Heart left ventricle (tissue), 16 donors: ENCODE data around the gene ZNF277. TPM values are rescaled to one million over a fixed set of nuclear protein-coding genes. Genes with fewer than 3 reads are reported as not detected.
A peak's percentile ranks its signal among the peaks of the same experiment; 100 is the strongest.

Experiments
- ATAC-seq, 4 donors: fragments of 200-7000 bp; cut with Tn5 transposase; one replicate each; pipeline ENCODE4 v1.9.1; 2020 to 2022; ENCODE audit warnings: moderate library complexity in 4 of 4, mild to moderate bottlenecking in 3 of 4, moderate number of reproducible peaks in 1 of 4
- DNase-seq, 5 donors: peaks; one replicate each; pipeline ENCODE4 v3.0.0-alpha.2; 2020
- H3K27ac ChIP-seq, 12 donors: fragments of 200-600 bp; sonication (generic) in 4 of 12; one replicate each; pipeline versions ENCODE4 v1.5.0 to v1.8.0; 2016 to 2022; ENCODE audit warnings: mild to moderate bottlenecking in 2 of 12
- H3K27me3 ChIP-seq, 9 donors: fragments of 200-600 bp; sonication (generic) in 2 of 9; one replicate each; pipeline versions ENCODE4 v1.5.1 to v1.8.0; 2016 to 2022; ENCODE audit warnings: mild to moderate bottlenecking in 3 of 9
- H3K36me3 ChIP-seq, 9 donors: fragments of 200-600 bp; sonication (generic) in 2 of 9; one replicate each; pipeline versions ENCODE4 v1.5.0 to v1.8.0; 2018 to 2022; ENCODE audit warnings: mild to moderate bottlenecking in 2 of 9
- H3K4me1 ChIP-seq, 12 donors: fragments of 200-600 bp; sonication (generic) in 4 of 12; one replicate each; pipeline versions ENCODE4 v1.5.0 to v1.8.0; 2016 to 2022; ENCODE audit warnings: mild to moderate bottlenecking in 3 of 12
- H3K4me3 ChIP-seq, 12 donors: fragments of 200-600 bp; sonication (generic) in 4 of 12; one replicate each; pipeline versions ENCODE4 v1.5.0 to v1.8.0; 2017 to 2022; ENCODE audit warnings: mild to moderate bottlenecking in 9 of 12, moderate library complexity in 4 of 12
- H3K9me3 ChIP-seq, 12 donors: fragments of 200-600 bp; sonication (generic) in 4 of 12; one replicate each; pipeline versions ENCODE4 v1.5.0 to v1.8.0; 2016 to 2022; ENCODE audit warnings: mild to moderate bottlenecking in 1 of 12
- POLR2A ChIP-seq, 2 donors: fragments of 450-650 bp; IDR thresholded peaks; one replicate each; pipeline ENCODE4 v1.6.1; 2017; ENCODE audit warnings: antibody characterized with exemption in 2 of 2, mild to moderate bottlenecking in 2 of 2, moderate library complexity in 2 of 2
- WGBS, 4 donors: extraction: QIAGEN DNeasy Blood & Tissue Kit in 2 of 4; methylation state at CpG; one replicate each; pipeline versions ENCODE4 v1.1.5 to v1.1.7; 2013 to 2018; 5-methylcytosine and 5-hydroxymethylcytosine counted together
- intact Hi-C, 10 donors: fragments of 100-400 bp; cut with DNase I; formaldehyde crosslinking; loops; one replicate each; pipeline versions ENCODE4 v1.11.1 to v1.14.2; 2022
- polyA plus RNA-seq, 2 donors: library from polyadenylated mRNA; stranded (reverse); fragments of 200-250 nt; gene quantifications; one replicate each; pipeline ENCODE4 v1.2.3, GENCODE V29; 2013
- total RNA-seq, 9 donors: library from RNA; depleted of rRNA in 2 of 9; stranded (reverse); fragments of >200 nt in 2 of 9; fragmentation: NEBNext Ultra II Directional in 3 of 9; extraction: Animal tissue kit (Norgen Biotek cat#: 25700) in 3 of 9; gene quantifications; one replicate each; pipeline versions ENCODE4 v1.1.0 to v1.2.4, GENCODE V29; 2016 to 2023
- TF ChIP-seq, protein P1 (sequence below), 12 donors: fragments of 200-600 bp; sonication (generic) in 4 of 12; IDR thresholded peaks; one replicate each; pipeline versions ENCODE4 v1.5.0 to v1.8.0; 2018 to 2022; ENCODE audit warnings: antibody characterized with exemption in 12 of 12, mild to moderate bottlenecking in 5 of 12
- donor health status: ischemic (EF 13 %, LVEDD 7.1; RV severe dilation, severe dysfunction).
- donor health status: healthy with polysubstance abuse.
- donor health status: DM: no; HTN: yes; CAD: no.
- donor health status: DM: no; HTN: no; CAD: no.
- donor health status: ischemic (EF 25% LVEDD 6.9; RV normal size, moderate dysfunction).
- donor health status: ischemic (EF 25% LVEDD 5.7; RV mildly dilated, moderate dysfunction).
- donor health status: healthy.
- donor health status: DM: yes; HTN: yes; CAD: no.
- donor health status: ischemic (EF 35%, LVEDD 5.7; RV mildly dilated, moderate dysfunction).
- donor health status: nonischemic (EF 11% LVEDD 7.7; RV severe dilation, severe dysfunction).
- donor health status: DM: yes; HTN: yes; CAD: no.
- donor health status: PGD.
- donor health status: ischemic (EF 29% LVEDD 5.4; RV normal size, mild dysfunction).
- donor health status: nonischemic (EF 23%, LVEDD 6.1; RV moderate dilation, normal function).

ZNF277 gene
- total and polyA plus RNA-seq, 11 donors: 10.3 to 26.5 (median 14.0) TPM

DNA sequence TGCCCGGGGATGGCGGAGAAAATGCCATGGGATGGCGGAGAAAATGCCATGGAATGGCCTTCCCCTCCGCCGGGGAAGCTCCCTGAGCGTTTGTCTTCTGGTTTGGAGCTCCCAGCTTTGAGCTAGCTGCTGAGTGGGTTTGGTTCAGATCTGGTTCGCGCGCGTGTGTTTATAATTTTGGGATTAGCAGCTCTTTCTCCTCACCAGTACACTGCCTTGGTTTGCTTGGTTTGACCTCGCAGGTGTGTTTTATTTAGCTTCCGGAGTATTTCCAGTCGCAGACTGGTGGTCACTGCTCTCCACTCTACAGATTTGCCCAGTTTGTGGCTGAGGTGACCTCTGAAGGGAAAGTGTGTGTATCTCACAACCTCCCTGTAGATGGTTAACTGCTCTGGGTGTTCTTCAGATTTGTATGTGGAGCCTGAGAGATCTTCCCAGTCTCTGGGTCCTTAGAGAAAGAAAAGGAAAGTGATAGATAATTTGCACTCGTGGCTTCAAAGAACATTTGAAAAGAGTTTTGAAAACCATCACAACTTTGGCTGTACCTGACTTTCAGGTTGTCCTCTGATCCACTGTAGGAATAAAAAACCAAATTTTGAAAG lies 597 bp downstream of the ZNF277 start:
- Histone ChIP-seq H3K36me3 (no peaks in the 10 kb centered on the region), H3K4me3 (peak overlapping the region; percentile 59 to 98 (median 88)), H3K27me3 (no peaks in the 10 kb centered on the region), H3K9me3 (no peaks in the 10 kb centered on the region), H3K27ac (peak overlapping the region; percentile 44 to 91 (median 78)), H3K4me1 (peaks cover 0 to 48% (median 22%) of the 10 kb centered on the region in 12 donors)
- TF ChIP-seq POLR2A (IDR thresholded peaks at IDR 0.05): no peak
- TF ChIP-seq, protein P1, sequence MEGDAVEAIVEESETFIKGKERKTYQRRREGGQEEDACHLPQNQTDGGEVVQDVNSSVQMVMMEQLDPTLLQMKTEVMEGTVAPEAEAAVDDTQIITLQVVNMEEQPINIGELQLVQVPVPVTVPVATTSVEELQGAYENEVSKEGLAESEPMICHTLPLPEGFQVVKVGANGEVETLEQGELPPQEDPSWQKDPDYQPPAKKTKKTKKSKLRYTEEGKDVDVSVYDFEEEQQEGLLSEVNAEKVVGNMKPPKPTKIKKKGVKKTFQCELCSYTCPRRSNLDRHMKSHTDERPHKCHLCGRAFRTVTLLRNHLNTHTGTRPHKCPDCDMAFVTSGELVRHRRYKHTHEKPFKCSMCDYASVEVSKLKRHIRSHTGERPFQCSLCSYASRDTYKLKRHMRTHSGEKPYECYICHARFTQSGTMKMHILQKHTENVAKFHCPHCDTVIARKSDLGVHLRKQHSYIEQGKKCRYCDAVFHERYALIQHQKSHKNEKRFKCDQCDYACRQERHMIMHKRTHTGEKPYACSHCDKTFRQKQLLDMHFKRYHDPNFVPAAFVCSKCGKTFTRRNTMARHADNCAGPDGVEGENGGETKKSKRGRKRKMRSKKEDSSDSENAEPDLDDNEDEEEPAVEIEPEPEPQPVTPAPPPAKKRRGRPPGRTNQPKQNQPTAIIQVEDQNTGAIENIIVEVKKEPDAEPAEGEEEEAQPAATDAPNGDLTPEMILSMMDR (IDR thresholded peaks at IDR 0.05): no peak
- ATAC-seq (no peak), DNase-seq (peak in 1 of 5 donors; percentile 16)
- intact Hi-C loops: loop anchor here in 8 of 10 donors (5.0 to 10.0 kb wide), 15 partner anchors 72 to 455 kb away; partner anchors contain the start of gene IFRD1 (in 1 of the 8)
- WGBS, 4 donors: 0 to 1% (median 1%) methylated on average over 12 to 14 of the region's 14 CpGs

DNA sequence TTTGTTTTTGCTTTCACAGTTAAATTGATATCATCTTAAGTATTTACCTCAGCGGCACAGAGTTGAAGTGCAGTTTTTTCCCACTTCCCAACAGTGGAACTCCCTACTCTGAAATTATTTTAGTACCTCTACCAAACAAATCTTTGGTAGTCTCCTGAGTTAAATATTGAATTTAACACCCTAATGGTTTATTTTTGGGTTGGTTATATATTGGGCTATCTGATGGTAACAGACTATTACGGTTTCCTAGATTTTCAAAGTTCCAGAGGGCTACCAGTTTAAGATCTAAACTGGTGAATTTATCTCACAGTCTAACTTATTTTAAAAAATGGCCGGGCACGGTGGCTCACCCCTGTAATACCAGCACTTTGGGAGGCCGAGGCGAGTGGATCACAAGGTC lies 1.3 kb downstream of the ZNF277 start:
- intact Hi-C loops: loop anchor here in 8 of 10 donors (5.0 to 10.0 kb wide), 15 partner anchors 73 to 455 kb away; partner anchors contain the start of gene IFRD1 (in 1 of the 8)

GRCh38 chr7:112211348-112211907 lies 4.9 kb downstream of the ZNF277 start:
- H3K4me1 ChIP-seq: peaks cover 0 to 59% (median 24%) of the 10 kb centered on the region in 12 donors
- ATAC-seq (peak; percentile 27 to 62 (median 30)), DNase-seq (no peak)
- 21 to 43% (median 33%) methylated on average over 1 of the region's 1 CpG for WGBS, 4 donors
- intact Hi-C loops: loop anchor here in 1 of 10 donors (5.0 to 10.0 kb wide), 2 partner anchors 51 to 183 kb away; no protein-coding TSS in a partner anchor
- H3K36me3 ChIP-seq: no peaks in the 10 kb centered on the region
- no peak overlapping the region for H3K4me3 ChIP-seq
- H3K9me3 ChIP-seq: no peaks in the 10 kb centered on the region
- TF ChIP-seq, protein P1 (IDR thresholded peaks at IDR 0.05): no peak
- TF ChIP-seq POLR2A (IDR thresholded peaks at IDR 0.05): no peak
- no peaks in the 10 kb centered on the region for H3K27me3 ChIP-seq
- peak overlapping the region in 10 of 12 donors; percentile 23 to 70 (median 45) for H3K27ac ChIP-seq

More for the DNA sequence above, 1.3 kb downstream of the ZNF277 start:
- Histone ChIP-seq H3K4me3 (peak overlapping the region in 2 of 12 donors; percentile 89 to 95), H3K9me3 (no peaks in the 10 kb centered on the region), H3K27me3 (no peaks in the 10 kb centered on the region), H3K36me3 (no peaks in the 10 kb centered on the region), H3K4me1 (peaks cover 0 to 48% (median 22%) of the 10 kb centered on the region in 12 donors), H3K27ac (no peak overlapping the region)
- WGBS, 4 donors: 93 to 97% (median 95%) methylated on average over 6 of the region's 6 CpGs
- no peak for DNase-seq
- no peak for ATAC-seq
- TF ChIP-seq, protein P1 (IDR thresholded peaks at IDR 0.05): no peak
- no peak for TF ChIP-seq POLR2A (IDR thresholded peaks at IDR 0.05)

- 78 to 89% (median 84%) methylated on average over 2 of the region's 2 CpGs for WGBS, 4 donors
- intact Hi-C loops: loop anchor here in 1 of 10 donors (5.0 to 10.0 kb wide), 2 partner anchors 50 to 182 kb away; no protein-coding TSS in a partner anchor
- Histone ChIP-seq H3K36me3 (no peaks in the 10 kb centered on the region), H3K27ac (peak overlapping the region in 6 of 12 donors; percentile 15 to 70 (median 48)), H3K9me3 (no peaks in the 10 kb centered on the region), H3K27me3 (no peaks in the 10 kb centered on the region), H3K4me1 (peaks cover 0 to 53% (median 21%) of the 10 kb centered on the region in 12 donors), H3K4me3 (no peak overlapping the region)
- ATAC-seq: peak in 2 of 4 donors; percentile 21 to 29
- no peak for TF ChIP-seq POLR2A (IDR thresholded peaks at IDR 0.05)
- TF ChIP-seq, protein P1 (IDR thresholded peaks at IDR 0.05): no peak
- DNase-seq: no peak
Measured at GRCh38 chr7:112212571-112212970, 6.1 kb downstream of the ZNF277 start.
